Measurements from ENCODE around the gene GRIFIN. TPM values are rescaled to one million over a fixed set of nuclear protein-coding genes. Genes with fewer than 3 reads are reported as not detected.
A peak's percentile ranks its signal among the peaks of the same experiment; 100 is the strongest.

GRIFIN gene
- total RNA-seq, 1 donor from 2014 or later = not detected

- Mint-ChIP-seq H3K9me3 (ENCODE audit: unreplicated experiment) (no peaks in the 10 kb centered on the region), H3K4me1 (ENCODE audit: unreplicated experiment) (peaks cover 15% of the 10 kb centered on the region), H3K27ac (ENCODE audit: unreplicated experiment) (no peak overlapping the region), H3K4me3 (ENCODE audit: unreplicated experiment) (no peak overlapping the region), H3K27me3 (ENCODE audit: unreplicated experiment) (peaks cover 10% of the 10 kb centered on the region), H3K36me3 (ENCODE audit: unreplicated experiment) (no peaks in the 10 kb centered on the region)
- DNase-seq (ENCODE audit: extremely low spot score, unreplicated experiment) = no peak
- TF ChIP-seq CTCF (IDR thresholded peaks at IDR 0.05) = no peak
Observed at GRCh38 chr7:2468227-2468626, 8.0 kb downstream of the GRIFIN start.

- DNase-seq (ENCODE audit: extremely low spot score, unreplicated experiment) = no peak
Observed at GRCh38 chr7:2466675-2467074, 9.5 kb downstream of the GRIFIN start.

GRCh38 chr7:2465928-2466327 is 10.3 kb downstream of the GRIFIN start:
- TF ChIP-seq CTCF (IDR thresholded peaks at IDR 0.05) = no peak
- peaks cover 13% of the 10 kb centered on the region for H3K4me1 Mint-ChIP-seq (ENCODE audit: unreplicated experiment)
- H3K27ac Mint-ChIP-seq (ENCODE audit: unreplicated experiment) = no peak overlapping the region
- no peaks in the 10 kb centered on the region for H3K36me3 Mint-ChIP-seq (ENCODE audit: unreplicated experiment)
- peaks cover 10% of the 10 kb centered on the region for H3K27me3 Mint-ChIP-seq (ENCODE audit: unreplicated experiment)
- H3K4me3 Mint-ChIP-seq (ENCODE audit: unreplicated experiment) = no peak overlapping the region
- DNase-seq (ENCODE audit: extremely low spot score, unreplicated experiment) = no peak
- H3K9me3 Mint-ChIP-seq (ENCODE audit: unreplicated experiment) = no peaks in the 10 kb centered on the region

More at GRCh38 chr7:2466675-2467074, 9.5 kb downstream of the GRIFIN start:
- no peaks in the 10 kb centered on the region for H3K9me3 Mint-ChIP-seq (ENCODE audit: unreplicated experiment)
- H3K36me3 Mint-ChIP-seq (ENCODE audit: unreplicated experiment) = no peaks in the 10 kb centered on the region
- no peak overlapping the region for H3K27ac Mint-ChIP-seq (ENCODE audit: unreplicated experiment)
- H3K27me3 Mint-ChIP-seq (ENCODE audit: unreplicated experiment) = peaks cover 10% of the 10 kb centered on the region
- peaks cover 15% of the 10 kb centered on the region for H3K4me1 Mint-ChIP-seq (ENCODE audit: unreplicated experiment)
- TF ChIP-seq CTCF (IDR thresholded peaks at IDR 0.05) = no peak
- no peak overlapping the region for H3K4me3 Mint-ChIP-seq (ENCODE audit: unreplicated experiment)

- TF ChIP-seq CTCF (IDR thresholded peaks at IDR 0.05) = no peak
- Mint-ChIP-seq H3K9me3 (ENCODE audit: unreplicated experiment) (no peaks in the 10 kb centered on the region), H3K27me3 (ENCODE audit: unreplicated experiment) (no peaks in the 10 kb centered on the region), H3K27ac (ENCODE audit: unreplicated experiment) (no peak overlapping the region), H3K36me3 (ENCODE audit: unreplicated experiment) (no peaks in the 10 kb centered on the region), H3K4me1 (ENCODE audit: unreplicated experiment) (peaks cover 7% of the 10 kb centered on the region), H3K4me3 (ENCODE audit: unreplicated experiment) (no peak overlapping the region)
- no peak for DNase-seq (ENCODE audit: extremely low spot score, unreplicated experiment)
Observed at GRCh38 chr7:2462731-2463130, 13.5 kb downstream of the GRIFIN start.

GRCh38 chr7:2461268-2462026 is 14.8 kb downstream of the GRIFIN start:
- Mint-ChIP-seq H3K9me3 (ENCODE audit: unreplicated experiment) (no peaks in the 10 kb centered on the region), H3K4me3 (ENCODE audit: unreplicated experiment) (no peak overlapping the region), H3K27me3 (ENCODE audit: unreplicated experiment) (no peaks in the 10 kb centered on the region), H3K4me1 (ENCODE audit: unreplicated experiment) (peaks cover 12% of the 10 kb centered on the region), H3K36me3 (ENCODE audit: unreplicated experiment) (no peaks in the 10 kb centered on the region), H3K27ac (ENCODE audit: unreplicated experiment) (no peak overlapping the region)
- no peak for TF ChIP-seq CTCF (IDR thresholded peaks at IDR 0.05)
- peak; percentile 77 for DNase-seq (ENCODE audit: extremely low spot score, unreplicated experiment)

Data from osteocyte (in vitro differentiated cells).